HEK293 (cell line): Measurements from ENCODE around the gene C2orf69.

Source experiments
- GLI4 ChIP-seq: fragments of 450-650 bp; formaldehyde crosslinking; IDR thresholded peaks from 2 replicates; pipeline ENCODE4 v1.5.1; 2016; ENCODE audit warnings: missing biosample characterization, missing genetic modification characterization
- MYNN ChIP-seq: fragments of 450-650 bp; formaldehyde crosslinking; IDR thresholded peaks from 2 replicates; pipeline ENCODE4 v1.5.1; 2016; ENCODE audit warnings: missing biosample characterization, missing genetic modification characterization, borderline replicate concordance
- RBAK ChIP-seq: fragments of 450-650 bp; formaldehyde crosslinking; IDR thresholded peaks from 2 replicates; pipeline ENCODE4 v1.5.1; 2016; ENCODE audit warnings: missing biosample characterization, missing genetic modification characterization
- REPIN1 ChIP-seq: fragments of 450-650 bp; formaldehyde crosslinking; IDR thresholded peaks from 2 replicates; pipeline ENCODE4 v1.5.1; 2017; ENCODE audit warnings: missing biosample characterization, missing genetic modification characterization, low read depth
- WT1 ChIP-seq: fragments of 450-650 bp; formaldehyde crosslinking; IDR thresholded peaks from 2 replicates; pipeline ENCODE4 v1.5.1; 2016; ENCODE audit warnings: missing biosample characterization, missing genetic modification characterization
- ZFP41 ChIP-seq: fragments of 450-650 bp; formaldehyde crosslinking; IDR thresholded peaks from 2 replicates; pipeline ENCODE4 v1.5.1; 2016; ENCODE audit warnings: missing biosample characterization, missing genetic modification characterization, borderline replicate concordance
- ZNF184 ChIP-seq: fragments of 450-650 bp; IDR thresholded peaks from 2 replicates; pipeline ENCODE4 v1.5.1; 2018; ENCODE audit warnings: missing biosample characterization, mild to moderate bottlenecking, missing genetic modification characterization
- ZNF324 ChIP-seq: fragments of 450-650 bp; formaldehyde crosslinking; IDR thresholded peaks from 2 replicates; pipeline ENCODE4 v1.5.1; 2016; ENCODE audit warnings: missing biosample characterization, missing genetic modification characterization
- ZNF37A ChIP-seq: fragments of 450-650 bp; IDR thresholded peaks from 2 replicates; pipeline ENCODE4 v1.5.1; 2018; ENCODE audit warnings: missing biosample characterization, missing genetic modification characterization
- ZNF404 ChIP-seq: fragments of 450-650 bp; formaldehyde crosslinking; IDR thresholded peaks from 2 replicates; pipeline ENCODE4 v1.5.1; 2017; ENCODE audit warnings: missing biosample characterization, missing genetic modification characterization
- ZNF529 ChIP-seq: fragments of 450-650 bp; formaldehyde crosslinking; IDR thresholded peaks from 2 replicates; pipeline ENCODE4 v1.5.1; 2017; ENCODE audit warnings: missing genetic modification characterization, missing biosample characterization; ENCODE audit not compliant: insufficient replicate concordance
- ZNF585B ChIP-seq: fragments of 450-650 bp; formaldehyde crosslinking; IDR thresholded peaks from 2 replicates; pipeline ENCODE4 v1.5.1; 2016; ENCODE audit warnings: missing biosample characterization, missing genetic modification characterization
- ZSCAN23 ChIP-seq: fragments of 450-650 bp; formaldehyde crosslinking; IDR thresholded peaks from 2 replicates; pipeline ENCODE4 v1.5.1; 2016; ENCODE audit warnings: missing biosample characterization, missing genetic modification characterization
- TF ChIP-seq, protein P1 (sequence below): fragments of 450-650 bp; formaldehyde crosslinking; IDR thresholded peaks from 2 replicates; pipeline ENCODE4 v1.5.1; 2016; ENCODE audit warnings: missing biosample characterization, missing genetic modification characterization, borderline replicate concordance
- TF ChIP-seq, protein P2 (sequence below): fragments of 450-650 bp; formaldehyde crosslinking; IDR thresholded peaks from 2 replicates; pipeline ENCODE4 v1.5.1; 2016; ENCODE audit warnings: missing biosample characterization, missing genetic modification characterization
- TF ChIP-seq, protein P3 (sequence below): fragments of 450-650 bp; formaldehyde crosslinking; IDR thresholded peaks from 2 replicates; pipeline ENCODE4 v1.5.1; 2016; ENCODE audit warnings: missing biosample characterization, missing genetic modification characterization
- TF ChIP-seq, protein P4 (sequence below): fragments of 450-650 bp; formaldehyde crosslinking; IDR thresholded peaks from 2 replicates; pipeline ENCODE4; 2016; ENCODE audit warnings: missing biosample characterization, missing genetic modification characterization
- TF ChIP-seq, protein P5 (sequence below): fragments of 450-650 bp; formaldehyde crosslinking; IDR thresholded peaks from 2 replicates; pipeline ENCODE4 v1.5.1; 2016; ENCODE audit warnings: missing biosample characterization, missing genetic modification characterization
- TF ChIP-seq, protein P6 (sequence below): fragments of 450-650 bp; formaldehyde crosslinking; IDR thresholded peaks from 2 replicates; pipeline ENCODE4 v1.5.1; 2016; ENCODE audit warnings: missing biosample characterization, missing genetic modification characterization
- TF ChIP-seq, protein P7 (sequence below): fragments of 450-650 bp; formaldehyde crosslinking; IDR thresholded peaks from 2 replicates; pipeline ENCODE4 v1.5.1; 2016; ENCODE audit warnings: missing biosample characterization, missing genetic modification characterization

Gene C2orf69

DNA sequence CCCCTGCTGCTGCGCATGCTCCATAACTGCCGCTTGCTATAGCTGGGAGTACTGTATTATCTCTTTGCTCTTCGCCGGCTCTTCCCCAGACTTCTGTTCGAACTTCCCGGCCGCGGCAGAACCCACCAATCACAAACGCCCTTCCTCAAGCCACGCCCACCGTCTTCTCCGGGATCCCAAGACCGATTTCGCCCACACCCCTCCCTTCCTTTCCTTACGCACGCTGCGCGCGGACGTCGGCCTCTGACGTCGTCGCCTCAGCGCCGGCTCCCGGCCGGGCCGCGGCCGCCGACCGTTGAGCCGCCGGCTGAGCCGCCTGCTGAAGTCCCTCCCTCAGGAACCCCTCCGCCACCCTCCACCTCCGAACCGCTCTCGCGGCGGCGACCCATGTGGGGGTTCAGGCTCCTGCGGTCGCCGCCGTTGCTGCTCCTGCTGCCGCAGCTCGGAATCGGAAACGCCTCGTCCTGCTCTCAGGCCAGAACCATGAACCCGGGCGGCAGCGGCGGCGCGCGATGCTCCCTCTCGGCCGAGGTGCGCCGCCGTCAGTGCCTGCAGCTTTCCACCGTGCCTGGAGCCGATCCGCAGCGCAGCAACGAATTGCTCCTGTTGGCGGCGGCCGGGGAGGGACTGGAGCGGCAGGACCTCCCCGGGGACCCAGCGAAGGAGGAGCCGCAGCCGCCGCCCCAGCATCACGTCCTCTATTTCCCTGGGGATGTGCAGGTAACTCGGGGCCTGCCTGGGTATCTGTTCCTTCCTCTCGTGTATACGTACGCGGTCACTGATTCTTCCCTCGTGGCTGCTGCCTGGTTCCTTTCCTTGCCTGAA, at the start of gene C2orf69 (continued):
- TF ChIP-seq, protein P1, sequence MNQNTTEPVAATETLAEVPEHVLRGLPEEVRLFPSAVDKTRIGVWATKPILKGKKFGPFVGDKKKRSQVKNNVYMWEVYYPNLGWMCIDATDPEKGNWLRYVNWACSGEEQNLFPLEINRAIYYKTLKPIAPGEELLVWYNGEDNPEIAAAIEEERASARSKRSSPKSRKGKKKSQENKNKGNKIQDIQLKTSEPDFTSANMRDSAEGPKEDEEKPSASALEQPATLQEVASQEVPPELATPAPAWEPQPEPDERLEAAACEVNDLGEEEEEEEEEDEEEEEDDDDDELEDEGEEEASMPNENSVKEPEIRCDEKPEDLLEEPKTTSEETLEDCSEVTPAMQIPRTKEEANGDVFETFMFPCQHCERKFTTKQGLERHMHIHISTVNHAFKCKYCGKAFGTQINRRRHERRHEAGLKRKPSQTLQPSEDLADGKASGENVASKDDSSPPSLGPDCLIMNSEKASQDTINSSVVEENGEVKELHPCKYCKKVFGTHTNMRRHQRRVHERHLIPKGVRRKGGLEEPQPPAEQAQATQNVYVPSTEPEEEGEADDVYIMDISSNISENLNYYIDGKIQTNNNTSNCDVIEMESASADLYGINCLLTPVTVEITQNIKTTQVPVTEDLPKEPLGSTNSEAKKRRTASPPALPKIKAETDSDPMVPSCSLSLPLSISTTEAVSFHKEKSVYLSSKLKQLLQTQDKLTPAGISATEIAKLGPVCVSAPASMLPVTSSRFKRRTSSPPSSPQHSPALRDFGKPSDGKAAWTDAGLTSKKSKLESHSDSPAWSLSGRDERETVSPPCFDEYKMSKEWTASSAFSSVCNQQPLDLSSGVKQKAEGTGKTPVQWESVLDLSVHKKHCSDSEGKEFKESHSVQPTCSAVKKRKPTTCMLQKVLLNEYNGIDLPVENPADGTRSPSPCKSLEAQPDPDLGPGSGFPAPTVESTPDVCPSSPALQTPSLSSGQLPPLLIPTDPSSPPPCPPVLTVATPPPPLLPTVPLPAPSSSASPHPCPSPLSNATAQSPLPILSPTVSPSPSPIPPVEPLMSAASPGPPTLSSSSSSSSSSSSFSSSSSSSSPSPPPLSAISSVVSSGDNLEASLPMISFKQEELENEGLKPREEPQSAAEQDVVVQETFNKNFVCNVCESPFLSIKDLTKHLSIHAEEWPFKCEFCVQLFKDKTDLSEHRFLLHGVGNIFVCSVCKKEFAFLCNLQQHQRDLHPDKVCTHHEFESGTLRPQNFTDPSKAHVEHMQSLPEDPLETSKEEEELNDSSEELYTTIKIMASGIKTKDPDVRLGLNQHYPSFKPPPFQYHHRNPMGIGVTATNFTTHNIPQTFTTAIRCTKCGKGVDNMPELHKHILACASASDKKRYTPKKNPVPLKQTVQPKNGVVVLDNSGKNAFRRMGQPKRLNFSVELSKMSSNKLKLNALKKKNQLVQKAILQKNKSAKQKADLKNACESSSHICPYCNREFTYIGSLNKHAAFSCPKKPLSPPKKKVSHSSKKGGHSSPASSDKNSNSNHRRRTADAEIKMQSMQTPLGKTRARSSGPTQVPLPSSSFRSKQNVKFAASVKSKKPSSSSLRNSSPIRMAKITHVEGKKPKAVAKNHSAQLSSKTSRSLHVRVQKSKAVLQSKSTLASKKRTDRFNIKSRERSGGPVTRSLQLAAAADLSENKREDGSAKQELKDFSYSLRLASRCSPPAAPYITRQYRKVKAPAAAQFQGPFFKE (tag by site-specific recombination): no peak
- TF ChIP-seq ZNF529 (tag by site-specific recombination) (no peak), WT1 (tag by site-specific recombination) (no peak), ZNF37A (no peak), ZNF404 (tag by site-specific recombination) (no peak), ZSCAN23 (tag by site-specific recombination) (no peak), MYNN (tag by site-specific recombination) (no peak), REPIN1 (no peak), GLI4 (tag by site-specific recombination) (no peak), ZNF585B (tag by site-specific recombination) (no peak), RBAK (no peak), ZNF184 (tag by site-specific recombination) (no peak), ZFP41 (no peak), ZNF324 (no peak)
- TF ChIP-seq, protein P2, sequence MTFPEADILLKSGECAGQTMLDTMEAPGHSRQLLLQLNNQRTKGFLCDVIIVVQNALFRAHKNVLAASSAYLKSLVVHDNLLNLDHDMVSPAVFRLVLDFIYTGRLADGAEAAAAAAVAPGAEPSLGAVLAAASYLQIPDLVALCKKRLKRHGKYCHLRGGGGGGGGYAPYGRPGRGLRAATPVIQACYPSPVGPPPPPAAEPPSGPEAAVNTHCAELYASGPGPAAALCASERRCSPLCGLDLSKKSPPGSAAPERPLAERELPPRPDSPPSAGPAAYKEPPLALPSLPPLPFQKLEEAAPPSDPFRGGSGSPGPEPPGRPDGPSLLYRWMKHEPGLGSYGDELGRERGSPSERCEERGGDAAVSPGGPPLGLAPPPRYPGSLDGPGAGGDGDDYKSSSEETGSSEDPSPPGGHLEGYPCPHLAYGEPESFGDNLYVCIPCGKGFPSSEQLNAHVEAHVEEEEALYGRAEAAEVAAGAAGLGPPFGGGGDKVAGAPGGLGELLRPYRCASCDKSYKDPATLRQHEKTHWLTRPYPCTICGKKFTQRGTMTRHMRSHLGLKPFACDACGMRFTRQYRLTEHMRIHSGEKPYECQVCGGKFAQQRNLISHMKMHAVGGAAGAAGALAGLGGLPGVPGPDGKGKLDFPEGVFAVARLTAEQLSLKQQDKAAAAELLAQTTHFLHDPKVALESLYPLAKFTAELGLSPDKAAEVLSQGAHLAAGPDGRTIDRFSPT (tag by site-specific recombination): no peak
- TF ChIP-seq, protein P3, sequence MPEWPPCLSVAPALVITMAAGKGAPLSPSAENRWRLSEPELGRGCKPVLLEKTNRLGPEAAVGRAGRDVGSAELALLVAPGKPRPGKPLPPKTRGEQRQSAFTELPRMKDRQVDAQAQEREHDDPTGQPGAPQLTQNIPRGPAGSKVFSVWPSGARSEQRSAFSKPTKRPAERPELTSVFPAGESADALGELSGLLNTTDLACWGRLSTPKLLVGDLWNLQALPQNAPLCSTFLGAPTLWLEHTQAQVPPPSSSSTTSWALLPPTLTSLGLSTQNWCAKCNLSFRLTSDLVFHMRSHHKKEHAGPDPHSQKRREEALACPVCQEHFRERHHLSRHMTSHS (tag by site-specific recombination): no peak
- TF ChIP-seq, protein P4, sequence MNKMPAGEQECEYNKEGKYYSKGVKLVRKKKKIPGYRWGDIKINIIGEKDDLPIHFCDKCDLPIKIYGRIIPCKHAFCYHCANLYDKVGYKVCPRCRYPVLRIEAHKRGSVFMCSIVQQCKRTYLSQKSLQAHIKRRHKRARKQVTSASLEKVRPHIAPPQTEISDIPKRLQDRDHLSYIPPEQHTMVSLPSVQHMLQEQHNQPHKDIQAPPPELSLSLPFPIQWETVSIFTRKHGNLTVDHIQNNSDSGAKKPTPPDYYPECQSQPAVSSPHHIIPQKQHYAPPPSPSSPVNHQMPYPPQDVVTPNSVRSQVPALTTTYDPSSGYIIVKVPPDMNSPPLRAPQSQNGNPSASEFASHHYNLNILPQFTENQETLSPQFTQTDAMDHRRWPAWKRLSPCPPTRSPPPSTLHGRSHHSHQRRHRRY (tag by site-specific recombination): no peak
- TF ChIP-seq, protein P5, sequence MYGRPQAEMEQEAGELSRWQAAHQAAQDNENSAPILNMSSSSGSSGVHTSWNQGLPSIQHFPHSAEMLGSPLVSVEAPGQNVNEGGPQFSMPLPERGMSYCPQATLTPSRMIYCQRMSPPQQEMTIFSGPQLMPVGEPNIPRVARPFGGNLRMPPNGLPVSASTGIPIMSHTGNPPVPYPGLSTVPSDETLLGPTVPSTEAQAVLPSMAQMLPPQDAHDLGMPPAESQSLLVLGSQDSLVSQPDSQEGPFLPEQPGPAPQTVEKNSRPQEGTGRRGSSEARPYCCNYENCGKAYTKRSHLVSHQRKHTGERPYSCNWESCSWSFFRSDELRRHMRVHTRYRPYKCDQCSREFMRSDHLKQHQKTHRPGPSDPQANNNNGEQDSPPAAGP (tag by site-specific recombination): no peak
- TF ChIP-seq, protein P6, sequence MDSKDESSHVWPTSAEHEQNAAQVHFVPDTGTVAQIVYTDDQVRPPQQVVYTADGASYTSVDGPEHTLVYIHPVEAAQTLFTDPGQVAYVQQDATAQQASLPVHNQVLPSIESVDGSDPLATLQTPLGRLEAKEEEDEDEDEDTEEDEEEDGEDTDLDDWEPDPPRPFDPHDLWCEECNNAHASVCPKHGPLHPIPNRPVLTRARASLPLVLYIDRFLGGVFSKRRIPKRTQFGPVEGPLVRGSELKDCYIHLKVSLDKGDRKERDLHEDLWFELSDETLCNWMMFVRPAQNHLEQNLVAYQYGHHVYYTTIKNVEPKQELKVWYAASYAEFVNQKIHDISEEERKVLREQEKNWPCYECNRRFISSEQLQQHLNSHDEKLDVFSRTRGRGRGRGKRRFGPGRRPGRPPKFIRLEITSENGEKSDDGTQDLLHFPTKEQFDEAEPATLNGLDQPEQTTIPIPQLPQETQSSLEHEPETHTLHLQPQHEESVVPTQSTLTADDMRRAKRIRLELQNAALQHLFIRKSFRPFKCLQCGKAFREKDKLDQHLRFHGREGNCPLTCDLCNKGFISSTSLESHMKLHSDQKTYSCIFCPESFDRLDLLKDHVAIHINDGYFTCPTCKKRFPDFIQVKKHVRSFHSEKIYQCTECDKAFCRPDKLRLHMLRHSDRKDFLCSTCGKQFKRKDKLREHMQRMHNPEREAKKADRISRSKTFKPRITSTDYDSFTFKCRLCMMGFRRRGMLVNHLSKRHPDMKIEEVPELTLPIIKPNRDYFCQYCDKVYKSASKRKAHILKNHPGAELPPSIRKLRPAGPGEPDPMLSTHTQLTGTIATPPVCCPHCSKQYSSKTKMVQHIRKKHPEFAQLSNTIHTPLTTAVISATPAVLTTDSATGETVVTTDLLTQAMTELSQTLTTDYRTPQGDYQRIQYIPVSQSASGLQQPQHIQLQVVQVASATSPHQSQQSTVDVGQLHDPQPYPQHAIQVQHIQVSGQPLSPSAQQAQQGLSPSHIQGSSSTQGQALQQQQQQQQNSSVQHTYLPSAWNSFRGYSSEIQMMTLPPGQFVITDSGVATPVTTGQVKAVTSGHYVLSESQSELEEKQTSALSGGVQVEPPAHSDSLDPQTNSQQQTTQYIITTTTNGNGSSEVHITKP (tag by site-specific recombination): peak; percentile 49
- TF ChIP-seq, protein P7, sequence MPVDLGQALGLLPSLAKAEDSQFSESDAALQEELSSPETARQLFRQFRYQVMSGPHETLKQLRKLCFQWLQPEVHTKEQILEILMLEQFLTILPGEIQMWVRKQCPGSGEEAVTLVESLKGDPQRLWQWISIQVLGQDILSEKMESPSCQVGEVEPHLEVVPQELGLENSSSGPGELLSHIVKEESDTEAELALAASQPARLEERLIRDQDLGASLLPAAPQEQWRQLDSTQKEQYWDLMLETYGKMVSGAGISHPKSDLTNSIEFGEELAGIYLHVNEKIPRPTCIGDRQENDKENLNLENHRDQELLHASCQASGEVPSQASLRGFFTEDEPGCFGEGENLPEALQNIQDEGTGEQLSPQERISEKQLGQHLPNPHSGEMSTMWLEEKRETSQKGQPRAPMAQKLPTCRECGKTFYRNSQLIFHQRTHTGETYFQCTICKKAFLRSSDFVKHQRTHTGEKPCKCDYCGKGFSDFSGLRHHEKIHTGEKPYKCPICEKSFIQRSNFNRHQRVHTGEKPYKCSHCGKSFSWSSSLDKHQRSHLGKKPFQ: no peak
